ENCODE data around the gene ZFYVE9.

ZFYVE9 gene

DNA sequence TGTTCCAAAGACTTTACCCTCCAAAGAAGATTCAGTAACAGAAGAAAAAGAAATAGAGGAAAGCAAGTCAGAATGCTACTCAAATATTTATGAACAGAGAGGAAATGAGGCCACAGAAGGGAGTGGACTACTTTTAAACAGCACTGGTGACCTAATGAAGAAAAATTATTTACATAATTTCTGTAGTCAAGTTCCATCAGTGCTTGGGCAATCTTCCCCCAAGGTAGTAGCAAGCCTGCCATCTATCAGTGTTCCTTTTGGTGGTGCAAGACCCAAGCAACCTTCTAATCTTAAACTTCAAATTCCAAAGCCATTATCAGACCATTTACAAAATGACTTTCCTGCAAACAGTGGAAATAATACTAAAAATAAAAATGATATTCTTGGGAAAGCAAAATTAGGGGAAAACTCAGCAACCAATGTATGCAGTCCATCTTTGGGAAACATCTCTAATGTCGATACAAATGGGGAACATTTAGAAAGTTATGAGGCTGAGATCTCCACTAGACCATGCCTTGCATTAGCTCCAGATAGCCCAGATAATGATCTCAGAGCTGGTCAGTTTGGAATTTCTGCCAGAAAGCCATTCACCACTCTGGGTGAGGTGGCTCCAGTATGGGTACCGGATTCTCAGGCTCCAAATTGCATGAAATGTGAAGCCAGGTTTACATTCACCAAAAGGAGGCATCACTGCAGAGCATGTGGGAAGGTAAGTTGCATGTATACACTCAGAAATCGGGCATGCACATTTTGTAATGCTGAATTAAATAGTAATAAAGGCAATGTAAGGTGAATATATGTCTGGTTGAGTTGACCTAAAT, 97.2 kb downstream of the ZFYVE9 start:
- no peak for DNase-seq (ENCODE audit: low read depth in 1 of 2, low spot score in 1 of 2)

DNA sequence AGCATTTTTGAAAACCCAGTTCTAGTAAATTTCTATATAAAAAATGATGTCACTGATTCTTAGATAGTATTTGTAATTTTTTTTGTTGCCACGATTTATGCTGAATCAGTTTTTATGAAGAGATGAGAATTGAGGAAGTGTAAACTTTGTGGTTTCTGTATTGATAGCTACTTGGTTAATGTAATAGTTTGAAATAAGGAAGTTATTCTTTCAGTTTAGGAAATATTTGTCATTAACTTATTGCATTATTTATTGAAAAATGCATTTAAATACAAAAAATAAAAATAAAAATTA, 97.8 kb downstream of the ZFYVE9 start:
- DNase-seq (ENCODE audit: low read depth in 1 of 2, low spot score in 1 of 2): no peak

DNA sequence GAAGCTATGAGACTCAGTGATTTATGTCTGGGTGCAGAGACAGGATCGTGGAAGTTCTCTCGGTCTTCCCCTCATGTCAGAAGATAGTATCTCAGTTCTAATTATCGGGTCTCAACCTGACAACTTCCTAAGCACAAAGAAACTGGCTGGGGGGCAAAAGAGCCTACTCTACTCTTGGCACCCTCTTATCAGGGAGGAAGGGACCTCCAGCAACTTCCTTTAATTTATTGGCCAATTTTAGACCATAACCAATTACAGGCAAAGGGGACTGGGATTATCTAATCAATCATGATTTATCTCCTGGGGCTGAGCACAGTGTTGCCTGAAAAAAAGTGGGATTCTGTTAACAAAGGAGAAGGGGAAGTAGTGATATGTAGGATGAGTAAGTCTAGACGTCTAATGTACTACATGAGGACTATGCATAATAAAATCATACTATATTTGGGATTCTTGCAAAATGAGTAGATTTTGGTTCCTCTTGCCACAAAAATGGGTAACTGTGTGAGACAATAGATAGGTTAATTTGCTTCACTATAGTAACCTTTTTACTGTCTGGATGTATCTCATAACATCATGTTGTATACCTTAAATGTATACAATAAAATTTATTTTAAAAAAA, 98.8 kb downstream of the ZFYVE9 start:
- no peak for DNase-seq (ENCODE audit: low read depth in 1 of 2, low spot score in 1 of 2)

DNA sequence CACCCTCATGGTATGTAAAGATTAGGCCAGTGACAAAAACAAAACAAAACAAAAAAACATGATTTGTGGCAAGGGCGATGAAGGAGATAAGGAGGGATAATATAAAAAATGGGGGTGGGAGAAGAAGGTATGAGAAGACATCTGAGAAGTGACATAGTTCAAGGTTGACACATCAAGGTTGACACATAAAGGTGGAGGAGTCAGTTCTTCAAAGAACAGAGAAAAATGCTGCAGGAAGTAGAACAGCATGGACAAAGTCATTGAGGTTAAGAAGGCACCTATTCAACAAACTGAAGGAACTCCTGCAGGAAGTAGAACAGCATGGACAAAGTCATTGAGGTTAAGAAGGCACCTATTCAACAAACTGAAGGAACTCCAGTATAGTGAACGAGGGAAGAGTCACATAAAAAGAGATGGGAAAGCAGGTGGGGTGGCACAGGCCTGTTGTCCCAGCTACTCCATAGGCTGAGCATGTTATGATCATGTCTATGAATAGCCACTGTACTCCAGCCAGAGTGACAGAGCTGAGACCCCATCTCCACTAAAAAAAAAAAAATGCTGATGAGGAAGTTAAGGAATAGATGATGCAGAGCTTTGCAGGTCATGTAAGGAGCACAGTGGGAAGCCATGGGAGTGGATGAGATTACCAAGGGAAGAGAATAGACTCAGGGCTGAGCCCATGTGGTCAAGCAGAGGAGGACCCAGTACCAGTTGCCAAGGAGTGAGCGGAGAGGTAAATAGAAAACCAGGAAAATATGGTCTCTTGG, 101.5 kb downstream of the ZFYVE9 start:
- DNase-seq (ENCODE audit: low read depth in 1 of 2, low spot score in 1 of 2): no peak

- no peak for DNase-seq (ENCODE audit: low read depth in 1 of 2, low spot score in 1 of 2)
These were observed 107.9 kb downstream of the ZFYVE9 start for GRCh38 chr1:52249831-52250230.

GRCh38 chr1:52253421-52253820, 111.5 kb downstream of the ZFYVE9 start:
- DNase-seq (ENCODE audit: low read depth in 1 of 2, low spot score in 1 of 2): no peak

DNA sequence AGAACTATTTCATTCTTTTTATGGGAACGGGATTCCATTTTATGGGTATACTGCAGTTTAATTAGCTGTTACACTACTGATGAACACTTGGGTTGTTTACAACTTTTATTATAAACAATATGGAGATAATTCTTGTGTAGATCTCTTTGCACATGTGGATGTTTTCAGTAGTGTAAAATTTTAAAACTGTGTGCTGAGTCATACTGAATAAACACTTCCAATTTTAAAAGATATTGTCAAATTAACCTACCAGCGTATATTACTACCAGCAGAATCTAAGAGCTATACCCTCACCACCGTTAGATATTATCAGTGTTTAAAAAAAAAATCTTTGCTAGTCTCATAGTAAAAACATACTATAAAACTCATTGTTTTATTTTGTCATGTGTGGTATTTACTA, 118.0 kb downstream of the ZFYVE9 start:
- DNase-seq (ENCODE audit: low read depth in 1 of 2, low spot score in 1 of 2): no peak

DNA sequence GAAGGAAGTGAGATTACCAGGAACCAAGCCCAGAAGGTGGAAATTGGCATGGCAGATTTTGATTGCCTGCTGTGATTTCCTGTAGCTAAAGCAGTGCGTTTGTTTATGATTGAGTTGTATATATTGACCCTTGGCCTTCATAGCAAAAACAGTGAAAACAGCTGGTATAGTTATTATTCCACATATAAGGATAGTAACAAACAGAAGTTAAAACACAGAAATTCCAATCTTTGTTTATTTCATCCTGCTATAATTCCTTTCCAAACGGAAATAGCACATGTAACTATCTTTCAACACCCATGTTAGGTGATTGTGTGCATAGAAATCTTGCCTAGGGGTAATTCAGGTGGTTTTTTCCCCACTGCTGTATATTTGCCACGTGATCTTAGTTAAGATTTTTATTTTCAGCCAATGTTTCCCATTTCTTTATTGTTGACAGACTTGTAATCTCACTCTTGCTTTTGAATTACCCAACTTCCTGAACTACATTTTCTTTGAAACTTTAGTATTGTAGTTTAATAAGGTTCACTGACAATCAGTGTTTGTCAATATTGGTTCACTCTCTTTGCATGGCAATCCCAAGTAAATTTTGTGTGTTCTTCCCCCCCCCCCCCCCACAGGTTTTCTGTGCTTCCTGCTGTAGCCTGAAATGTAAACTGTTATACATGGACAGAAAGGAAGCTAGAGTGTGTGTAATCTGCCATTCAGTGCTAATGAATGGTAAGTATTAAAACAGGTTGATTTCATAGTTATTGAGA, 121.4 kb downstream of the ZFYVE9 start:
- no peak for DNase-seq (ENCODE audit: low read depth in 1 of 2, low spot score in 1 of 2)

- DNase-seq (ENCODE audit: low read depth in 1 of 2, low spot score in 1 of 2): no peak
These were observed 122.7 kb downstream of the ZFYVE9 start for GRCh38 chr1:52264530-52265115.

DNA sequence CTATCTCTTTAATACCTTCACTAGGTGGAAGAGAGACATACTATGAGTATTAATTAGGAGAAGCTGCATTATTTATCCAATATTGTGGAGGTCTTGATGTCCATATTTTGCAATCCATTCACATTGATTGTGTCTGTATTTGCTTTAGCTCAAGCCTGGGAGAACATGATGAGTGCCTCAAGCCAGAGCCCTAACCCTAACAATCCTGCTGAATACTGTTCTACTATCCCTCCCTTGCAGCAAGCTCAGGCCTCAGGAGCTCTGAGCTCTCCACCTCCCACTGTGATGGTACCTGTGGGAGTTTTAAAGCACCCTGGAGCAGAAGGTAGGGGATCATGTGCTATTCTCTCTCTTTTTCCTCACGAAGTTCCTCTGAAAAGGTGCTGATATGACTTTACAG, 124.6 kb downstream of the ZFYVE9 start:
- DNase-seq (ENCODE audit: low read depth in 1 of 2, low spot score in 1 of 2): no peak

- DNase-seq (ENCODE audit: low read depth in 1 of 2, low spot score in 1 of 2): no peak
These were observed 126.5 kb downstream of the ZFYVE9 start for GRCh38 chr1:52268372-52268771.

- DNase-seq (ENCODE audit: low read depth in 1 of 2, low spot score in 1 of 2): no peak
These were observed 139.6 kb downstream of the ZFYVE9 start for GRCh38 chr1:52281518-52281917.

- no peak for DNase-seq (ENCODE audit: low read depth in 1 of 2, low spot score in 1 of 2)
These were observed 146.4 kb downstream of the ZFYVE9 start for GRCh38 chr1:52288286-52288685.

- DNase-seq (ENCODE audit: low read depth in 1 of 2, low spot score in 1 of 2): no peak
These were observed 152.7 kb downstream of the ZFYVE9 start for GRCh38 chr1:52294580-52294979.

GRCh38 chr1:52296345-52296744, 154.5 kb downstream of the ZFYVE9 start:
- peak in 1 of 2 donors; percentile 9 for DNase-seq (ENCODE audit: low read depth in 1 of 2, low spot score in 1 of 2)

- DNase-seq (ENCODE audit: low read depth in 1 of 2, low spot score in 1 of 2): no peak
These were observed 163.7 kb downstream of the ZFYVE9 start for GRCh38 chr1:52305417-52306226.

DNA sequence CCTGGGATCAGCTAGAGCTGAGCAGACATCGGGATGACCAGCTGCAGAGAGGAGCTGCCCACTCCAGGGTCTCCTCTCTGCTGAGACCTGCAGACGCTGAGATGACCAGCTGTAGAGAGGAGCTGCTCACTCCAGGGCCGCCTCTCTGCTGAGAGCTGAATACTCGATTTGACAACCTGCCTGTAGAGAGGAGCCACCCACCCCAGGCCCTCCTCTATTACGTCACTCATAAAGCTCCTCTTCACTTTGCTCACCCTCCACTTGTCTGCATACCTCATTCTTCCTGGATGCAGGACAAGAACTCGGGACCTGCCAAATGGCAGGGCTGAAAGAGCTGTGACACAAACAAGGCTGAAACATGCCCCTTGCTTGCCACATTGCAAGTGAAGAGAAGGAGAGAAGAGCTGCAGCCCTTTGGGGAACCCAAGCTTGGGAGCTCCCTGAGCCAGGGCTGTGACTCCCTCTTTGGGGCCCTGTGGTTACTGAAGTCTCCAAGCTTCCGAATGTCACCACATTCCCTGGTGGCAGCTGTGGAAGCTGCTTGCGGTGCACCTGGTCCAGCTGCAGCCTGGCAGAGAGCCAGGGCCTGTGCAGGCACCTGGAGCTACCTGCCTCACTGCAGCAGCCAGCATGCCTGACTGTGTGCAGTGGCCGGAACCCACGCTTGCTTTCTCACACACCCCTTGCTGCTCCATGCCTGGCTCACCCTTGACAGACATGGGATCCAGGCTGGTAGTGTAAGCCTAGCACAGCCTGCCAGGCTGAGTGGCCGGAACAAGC, 164.5 kb downstream of the ZFYVE9 start:
- no peak for DNase-seq (ENCODE audit: low read depth in 1 of 2, low spot score in 1 of 2)

- DNase-seq (ENCODE audit: low read depth in 1 of 2, low spot score in 1 of 2): no peak
These were observed 179.2 kb downstream of the ZFYVE9 start for GRCh38 chr1:52321061-52321460.

- no peak for DNase-seq (ENCODE audit: low read depth in 1 of 2, low spot score in 1 of 2)
These were observed 181.8 kb downstream of the ZFYVE9 start for GRCh38 chr1:52323731-52324130.

DNA sequence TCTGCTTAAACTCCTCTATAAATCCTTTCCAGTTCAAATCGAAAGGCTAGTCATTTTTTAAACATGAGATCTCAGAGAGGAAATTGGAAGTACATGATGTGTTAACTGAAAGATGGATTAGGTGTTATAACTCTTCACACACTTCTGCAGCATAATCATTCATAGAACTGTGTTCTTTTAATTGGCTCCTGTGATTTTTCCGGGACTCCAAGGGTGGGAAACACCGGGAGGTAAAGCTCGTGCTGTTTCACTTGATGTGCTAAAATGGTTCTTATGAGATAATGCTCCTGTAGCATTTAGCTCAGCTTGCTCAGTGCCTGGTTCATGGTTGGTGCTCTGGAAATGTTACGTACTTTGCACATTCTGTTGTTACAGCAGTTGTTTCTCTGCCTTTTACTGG, 183.9 kb downstream of the ZFYVE9 start:
- no peak for DNase-seq (ENCODE audit: low read depth in 1 of 2, low spot score in 1 of 2)
